ENCODE data around the gene SYTL2. TPM values are rescaled to one million over a fixed set of nuclear protein-coding genes. Genes with fewer than 3 reads are reported as not detected.

The SYTL2 gene
- total RNA-seq, 1 donor from 2014 or later, result 7.3 TPM

GRCh38 chr11:85829172-85829571 is 18.2 kb upstream of the SYTL2 start:
- Mint-ChIP-seq H3K27me3 (ENCODE audit: low read depth) (no peaks in the 10 kb centered on the region), H3K4me1 (peaks cover 5% of the 10 kb centered on the region), H3K27ac (ENCODE audit: unreplicated experiment) (no peak overlapping the region), H3K9me3 (no peaks in the 10 kb centered on the region), H3K4me3 (no peak overlapping the region), H3K36me3 (ENCODE audit: low read depth) (no peaks in the 10 kb centered on the region)
- no peak for DNase-seq (ENCODE audit: low read depth, low spot score)
- no peak for TF ChIP-seq CTCF (conservative IDR thresholded peaks at IDR 0.05)

GRCh38 chr11:85828640-85828978 is 17.7 kb upstream of the SYTL2 start:
- no peak for DNase-seq (ENCODE audit: low read depth, low spot score)
- no peaks in the 10 kb centered on the region for H3K9me3 Mint-ChIP-seq
- H3K36me3 Mint-ChIP-seq (ENCODE audit: low read depth), result no peaks in the 10 kb centered on the region
- TF ChIP-seq CTCF (conservative IDR thresholded peaks at IDR 0.05), result no peak
- H3K27ac Mint-ChIP-seq (ENCODE audit: unreplicated experiment), result no peak overlapping the region
- no peaks in the 10 kb centered on the region for H3K27me3 Mint-ChIP-seq (ENCODE audit: low read depth)
- H3K4me1 Mint-ChIP-seq, result peaks cover 5% of the 10 kb centered on the region
- H3K4me3 Mint-ChIP-seq, result no peak overlapping the region

- no peak overlapping the region for H3K27ac Mint-ChIP-seq (ENCODE audit: unreplicated experiment)
- no peak for DNase-seq (ENCODE audit: low read depth, low spot score)
- H3K4me1 Mint-ChIP-seq, result peaks cover 5% of the 10 kb centered on the region
- H3K36me3 Mint-ChIP-seq (ENCODE audit: low read depth), result no peaks in the 10 kb centered on the region
- H3K9me3 Mint-ChIP-seq, result no peaks in the 10 kb centered on the region
- no peaks in the 10 kb centered on the region for H3K27me3 Mint-ChIP-seq (ENCODE audit: low read depth)
- TF ChIP-seq CTCF (conservative IDR thresholded peaks at IDR 0.05), result no peak
- no peak overlapping the region for H3K4me3 Mint-ChIP-seq
These were observed 17.1 kb upstream of the SYTL2 start for GRCh38 chr11:85827748-85828639.

- Mint-ChIP-seq H3K36me3 (ENCODE audit: low read depth) (no peaks in the 10 kb centered on the region), H3K4me3 (no peak overlapping the region), H3K27ac (ENCODE audit: unreplicated experiment) (no peak overlapping the region), H3K4me1 (peaks cover 5% of the 10 kb centered on the region), H3K9me3 (no peaks in the 10 kb centered on the region), H3K27me3 (ENCODE audit: low read depth) (no peaks in the 10 kb centered on the region)
- no peak for DNase-seq (ENCODE audit: low read depth, low spot score)
- TF ChIP-seq CTCF (conservative IDR thresholded peaks at IDR 0.05), result peak; percentile 55
These were observed 15.3 kb upstream of the SYTL2 start for GRCh38 chr11:85826116-85826855.

- Mint-ChIP-seq H3K4me3 (no peak overlapping the region), H3K27me3 (ENCODE audit: low read depth) (no peaks in the 10 kb centered on the region), H3K27ac (ENCODE audit: unreplicated experiment) (no peak overlapping the region), H3K9me3 (no peaks in the 10 kb centered on the region), H3K4me1 (peaks cover 5% of the 10 kb centered on the region), H3K36me3 (ENCODE audit: low read depth) (no peaks in the 10 kb centered on the region)
- no peak for DNase-seq (ENCODE audit: low read depth, low spot score)
- no peak for TF ChIP-seq CTCF (conservative IDR thresholded peaks at IDR 0.05)
These were observed 14.7 kb upstream of the SYTL2 start for GRCh38 chr11:85825616-85826015.
